Peyer's patch (tissue), 4 donors: Measurements from ENCODE around the gene SULT2B1.

ENCODE experiments used
- CTCF ChIP-seq, 6 experiments: fragments of 450-650 bp in 4 of 6; fragments of 200-600 bp in 2 of 6; sonication (generic) in 1 of 6; IDR thresholded peaks; one replicate each; pipeline ENCODE4 v1.5.1; 2017 to 2019; ENCODE audit warnings: antibody characterized with exemption in 6 of 6, mild to moderate bottlenecking in 3 of 6, moderate library complexity in 1 of 6
- POLR2A ChIP-seq, 2 donors: fragments of 450-650 bp; IDR thresholded peaks; one replicate each; pipeline ENCODE4 v1.5.1; 2017; ENCODE audit warnings: antibody characterized with exemption in 2 of 2, mild to moderate bottlenecking in 2 of 2, moderate library complexity in 2 of 2

- TF ChIP-seq CTCF (IDR thresholded peaks at IDR 0.05) (no peak), POLR2A (IDR thresholded peaks at IDR 0.05) (no peak)
Measured at GRCh38 chr19:48646722-48647216, 94.8 kb downstream of the SULT2B1 start.
